Lower leg skin (tissue), 3 donors: Measurements from ENCODE around the gene OAS2.

Source experiments
- CTCF ChIP-seq, 3 donors: fragments of 450-650 bp; IDR thresholded peaks; one replicate each; pipeline ENCODE4 v1.5.1; 2016; ENCODE audit warnings: antibody characterized with exemption in 3 of 3, mild to moderate bottlenecking in 3 of 3, moderate library complexity in 2 of 3
- POLR2A ChIP-seq, 2 donors: fragments of 450-650 bp; IDR thresholded peaks; one replicate each; pipeline ENCODE4 v1.6.1; 2016 to 2017; ENCODE audit warnings: antibody characterized with exemption in 2 of 2, mild to moderate bottlenecking in 1 of 2, moderate library complexity in 1 of 2

DNA sequence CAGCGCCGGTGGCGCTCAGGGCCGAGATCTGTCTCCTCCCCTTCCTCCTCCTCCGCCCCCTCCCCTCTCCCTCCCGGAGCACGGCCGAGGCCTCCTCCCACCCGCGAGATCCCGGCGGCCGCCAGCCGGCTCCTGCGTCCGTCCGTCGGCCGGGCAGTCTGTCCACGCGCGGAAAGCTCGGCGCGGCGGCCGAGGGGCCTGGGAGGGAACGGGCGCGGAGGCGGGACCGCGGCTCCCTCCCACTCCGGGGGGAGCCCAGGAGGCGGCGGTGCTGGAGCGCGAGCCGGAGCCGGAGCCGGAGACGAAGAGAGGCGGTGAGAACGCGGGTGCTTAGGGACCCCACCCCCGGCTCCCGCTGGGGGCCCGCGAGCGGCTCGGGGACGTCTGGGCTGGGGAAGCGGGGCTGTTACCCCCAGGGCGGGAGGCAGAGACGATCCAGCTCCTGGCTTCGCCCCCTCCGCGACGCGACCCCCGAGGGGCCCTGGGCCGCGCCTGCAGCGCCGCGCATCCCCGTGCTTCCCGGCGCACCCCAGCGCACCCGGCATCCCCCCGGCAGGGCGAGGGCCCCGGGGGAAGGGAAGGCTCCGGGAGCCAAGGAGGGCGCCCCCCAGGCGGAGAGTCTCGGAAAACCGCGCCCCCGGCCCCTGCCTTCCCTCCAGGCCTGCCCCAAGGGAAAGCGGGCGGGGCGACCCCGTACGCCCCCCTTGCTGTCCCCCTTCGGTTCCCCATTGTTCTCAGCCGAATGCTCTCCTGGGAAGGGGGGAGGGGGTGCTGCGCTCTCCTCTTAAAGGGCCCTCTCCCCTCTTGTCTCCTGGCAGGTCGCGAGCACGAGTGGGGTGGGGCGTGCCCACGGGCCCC is 78.5 kb downstream of the OAS2 start, which contains the start of gene DTX1:
- TF ChIP-seq CTCF (IDR thresholded peaks at IDR 0.05), result no peak
- TF ChIP-seq POLR2A (IDR thresholded peaks at IDR 0.05), result no peak
